RWPE1 (cell line): ENCODE data around the gene ANO2.

Experiments used
- CTCF ChIA-PET: fragments of 350-600 bp; sonication (Branson Sonifier 250); formaldehyde crosslinking; extraction: SDS; loops from one replicate; lab custom pipeline; 2021; lab: Yijun Ruan, JAX
- POLR2A ChIA-PET: fragments of 400-600 bp; formaldehyde crosslinking; extraction: SDS; loops from one replicate; lab custom pipeline; 2020; ENCODE audit warnings: antibody characterized with exemption; ENCODE audit not compliant: low non-redundant PET; lab: Yijun Ruan, JAX
- DNase-seq: peaks from one replicate; pipeline ENCODE4 v3.0.0; 2012; ENCODE audit warnings: low spot score
- H3K27ac ChIP-seq: fragments of 450-650 bp; 2 replicates; pipeline ENCODE4 v1.5.1; 2017
- CTCF ChIP-seq: fragments of 450-650 bp; conservative IDR thresholded peaks from 2 replicates; pipeline ENCODE4 v1.5.1; 2017; ENCODE audit warnings: low read depth, mild to moderate bottlenecking

The ANO2 gene

GRCh38 chr12:5720381-5721005 lies 224.6 kb downstream of the ANO2 start:
- ChIA-PET POLR2A (no interaction called here), CTCF (interaction anchor here (0.7 kb wide), 1 partner anchor 1900 kb away, joined by 3 read pairs; no protein-coding TSS in a partner anchor)
- no peak overlapping the region for H3K27ac ChIP-seq
- no peak for TF ChIP-seq CTCF
- DNase-seq, result no peak

GRCh38 chr12:5718680-5719079 lies 226.4 kb downstream of the ANO2 start:
- DNase-seq, result no peak
- H3K27ac ChIP-seq, result no peak overlapping the region
- ChIA-PET POLR2A (no interaction called here), CTCF (interaction anchor here (0.9 kb wide), 1 partner anchor 15 kb away, joined by 3 read pairs; no protein-coding TSS in a partner anchor)
- TF ChIP-seq CTCF, result no peak

- ChIA-PET CTCF (no interaction called here), POLR2A (no interaction called here)
- no peak for TF ChIP-seq CTCF
- no peak overlapping the region for H3K27ac ChIP-seq
- no peak for DNase-seq
Observed at GRCh38 chr12:5718073-5718472, 227.0 kb downstream of the ANO2 start.

- no peak overlapping the region for H3K27ac ChIP-seq
- POLR2A ChIA-PET, result no interaction called here
- TF ChIP-seq CTCF, result no peak
- CTCF ChIA-PET, result no interaction called here
- DNase-seq, result no peak
Observed at GRCh38 chr12:5716976-5717375, 228.1 kb downstream of the ANO2 start.

GRCh38 chr12:5716201-5716600 lies 228.9 kb downstream of the ANO2 start:
- ChIA-PET CTCF (interaction anchor here (0.5 to 0.8 kb wide), 2 partner anchors 29 to 128 kb away, joined by 3 to 4 read pairs; no protein-coding TSS in a partner anchor), POLR2A (interaction anchor here (0.6 kb wide), 1 partner anchor 670 kb away, joined by 3 read pairs; no protein-coding TSS in a partner anchor)
- TF ChIP-seq CTCF, result no peak
- DNase-seq, result no peak
- no peak overlapping the region for H3K27ac ChIP-seq

- no peak for DNase-seq
- ChIA-PET POLR2A (no interaction called here), CTCF (interaction anchor here (0.7 kb wide), 1 partner anchor 339 kb away, joined by 3 read pairs; no protein-coding TSS in a partner anchor)
- no peak for TF ChIP-seq CTCF
- H3K27ac ChIP-seq, result no peak overlapping the region
Observed at GRCh38 chr12:5715021-5715420, 230.0 kb downstream of the ANO2 start.
